ENCODE measurements around the gene SLC6A18.
A peak's percentile ranks its signal among the peaks of the same experiment; 100 is the strongest.

The SLC6A18 gene

GRCh38 chr5:1294835-1295649 is 69.9 kb downstream of the SLC6A18 start, which contains the start of gene TERT:
Gene TERT (minus strand): TSS chr5:1295068. CDS start chr5:1294989, 79 bp downstream.
- peak; percentile 88 for DNase-seq

GRCh38 chr5:1295650-1296037 is 70.5 kb downstream of the SLC6A18 start:
- no peak for DNase-seq

Data from activated CD4-positive, alpha-beta T cell treated with anti-CD3 and anti-CD28 coated beads for 48 hours (primary cell).